HEK293 (cell line): ENCODE results near the gene FEV.

Experiments used
- CTCF ChIP-seq: fragments of 450-650 bp; formaldehyde crosslinking; IDR thresholded peaks from 2 replicates; pipeline ENCODE4 v1.5.1; 2016; ENCODE audit warnings: missing biosample characterization, missing genetic modification characterization
- ZNF19 ChIP-seq: fragments of 450-650 bp; formaldehyde crosslinking; IDR thresholded peaks from 2 replicates; pipeline ENCODE4; 2016; ENCODE audit warnings: missing biosample characterization, missing genetic modification characterization, low read depth
- ZSCAN18 ChIP-seq: fragments of 450-650 bp; formaldehyde crosslinking; IDR thresholded peaks from 2 replicates; pipeline ENCODE4 v1.5.1; 2016; ENCODE audit warnings: missing biosample characterization, missing genetic modification characterization

GRCh38 chr2:218983263-218983933 is 1.6 kb downstream of the FEV start:
- no peak for TF ChIP-seq CTCF (tag by site-specific recombination)
- TF ChIP-seq ZSCAN18 (tag by site-specific recombination): no peak
- no peak for TF ChIP-seq ZNF19
